CD14-positive monocyte (primary cell): ENCODE measurements around the gene IKZF2. TPM values are rescaled to one million over a fixed set of nuclear protein-coding genes. Genes with fewer than 3 reads are reported as not detected.

ENCODE experiments used
- DNase-seq, 3 donors: peaks; one replicate each; pipeline ENCODE4 v3.0.0-alpha.2; 2011 to 2022
- H2AFZ ChIP-seq: 2 replicates; pipeline ENCODE4 v1.6.0; 2012; ENCODE audit warnings: mild to moderate bottlenecking, low read depth, low read length, inconsistent platforms; ENCODE audit not compliant: insufficient read depth, poor library complexity, severe bottlenecking
- H3K27ac ChIP-seq, 2 donors: 1 replicate in 1 of 2; 2 replicates in 1 of 2; pipeline ENCODE4 v1.5.1; 2012 to 2013; ENCODE audit warnings: low read length in 2 of 2, control low read depth in 1 of 2, inconsistent platforms in 1 of 2, low read depth in 1 of 2, mild to moderate bottlenecking in 1 of 2
- H3K27me3 ChIP-seq, 2 donors: one replicate each; pipeline versions ENCODE4 v1.6.0 to v1.6.1; 2011 to 2013; ENCODE audit warnings: low read length in 2 of 2; ENCODE audit not compliant: control insufficient read depth in 2 of 2, insufficient read depth in 2 of 2
- H3K36me3 ChIP-seq, 2 donors: replicated peaks in 1 of 2; 1 replicate in 1 of 2; 2 replicates in 1 of 2; pipeline versions ENCODE4 v1.5.1 to v1.6.1; 2012 to 2013; ENCODE audit warnings: low read length in 2 of 2, control low read depth in 1 of 2, inconsistent platforms in 1 of 2, mild to moderate bottlenecking in 1 of 2; ENCODE audit not compliant: insufficient read depth in 2 of 2, control insufficient read depth in 1 of 2
- H3K4me1 ChIP-seq, 2 donors: 1 replicate in 1 of 2; 2 replicates in 1 of 2; pipeline versions ENCODE4 v1.5.1 to v1.6.1; 2012 to 2013; ENCODE audit warnings: low read length in 2 of 2, control low read depth in 1 of 2, inconsistent platforms in 1 of 2, mild to moderate bottlenecking in 1 of 2, moderate library complexity in 1 of 2; ENCODE audit not compliant: insufficient read depth in 2 of 2, control insufficient read depth in 1 of 2
- H3K4me2 ChIP-seq: replicated peaks from 2 replicates; pipeline ENCODE3; 2012; ENCODE audit warnings: low read length, moderate library complexity, mild to moderate bottlenecking; ENCODE audit not compliant: poor library complexity, severe bottlenecking; ENCODE audit errors: extremely low read depth
- H3K4me3 ChIP-seq, 3 experiments: fragments of 200-600 bp in 1 of 3; sonication (generic) in 1 of 3; replicated peaks in 1 of 3; 1 replicate in 2 of 3; 2 replicates in 1 of 3; pipeline ENCODE4 v1.5.1; 2011 to 2013; ENCODE audit warnings: low read length in 3 of 3, mild to moderate bottlenecking in 3 of 3, control low read depth in 2 of 3, low read depth in 2 of 3, inconsistent platforms in 1 of 3, moderate library complexity in 1 of 3
- H3K79me2 ChIP-seq: 2 replicates; pipeline ENCODE4 v1.6.0; 2012; ENCODE audit warnings: mild to moderate bottlenecking, control low read depth, inconsistent platforms, low read length, moderate library complexity; ENCODE audit not compliant: insufficient read depth
- H3K9ac ChIP-seq: 2 replicates; pipeline ENCODE4 v1.6.0; 2017; ENCODE audit warnings: low read length, mild to moderate bottlenecking; ENCODE audit not compliant: insufficient read depth, poor library complexity, severe bottlenecking
- H3K9me3 ChIP-seq, 2 donors: replicated peaks in 1 of 2; 1 replicate in 1 of 2; 2 replicates in 1 of 2; pipeline versions ENCODE4 v1.5.1 to v1.6.1; 2012 to 2013; ENCODE audit warnings: low read length in 2 of 2, control low read depth in 1 of 2; ENCODE audit not compliant: control insufficient read depth in 1 of 2, insufficient read depth in 1 of 2
- H4K20me1 ChIP-seq: 2 replicates; pipeline ENCODE4 v1.6.0; 2012; ENCODE audit warnings: mild to moderate bottlenecking, low read length, control low read depth, moderate library complexity; ENCODE audit not compliant: insufficient read depth
- H3K27ac Mint-ChIP-seq, 7 donors: one replicate each; pipeline ENCODE4 v1.8.0; 2020; ENCODE audit warnings: mild to moderate bottlenecking in 7 of 7, mixed read lengths in 7 of 7, moderate library complexity in 6 of 7, inconsistent platforms in 2 of 7
- H3K27me3 Mint-ChIP-seq, 3 donors: one replicate each; pipeline ENCODE4 v1.8.0; 2021 to 2022; ENCODE audit warnings: low read depth in 3 of 3, mild to moderate bottlenecking in 3 of 3, mixed read lengths in 3 of 3, moderate library complexity in 3 of 3, inconsistent platforms in 1 of 3
- H3K36me3 Mint-ChIP-seq, 2 donors: one replicate each; pipeline ENCODE4 v1.8.0; 2020; ENCODE audit warnings: mixed read lengths in 2 of 2, inconsistent platforms in 1 of 2, mild to moderate bottlenecking in 1 of 2
- H3K4me1 Mint-ChIP-seq: one replicate; pipeline ENCODE4 v1.8.0; 2020; ENCODE audit warnings: mild to moderate bottlenecking, mixed read lengths
- H3K4me3 Mint-ChIP-seq, 2 donors: one replicate each; pipeline ENCODE4 v1.8.0; 2020; ENCODE audit warnings: mild to moderate bottlenecking in 2 of 2, mixed read lengths in 2 of 2, moderate library complexity in 1 of 2
- H3K9me3 Mint-ChIP-seq, 7 donors: one replicate each; pipeline ENCODE4 v1.8.0; 2020 to 2022; ENCODE audit warnings: mixed read lengths in 7 of 7, mild to moderate bottlenecking in 6 of 7, moderate library complexity in 6 of 7, inconsistent platforms in 2 of 7
- WGBS: methylation state at CpG from one replicate; pipeline ENCODE4 v1.1.5; 2013; ENCODE audit warnings: missing lambda C conversion rate; ENCODE audit not compliant: insufficient coverage; 5-methylcytosine and 5-hydroxymethylcytosine counted together
- intact Hi-C, 2 donors: fragments of 100-400 bp; cut with micrococcal nuclease; formaldehyde crosslinking; loops; one replicate each; pipeline versions ENCODE4 v1.15.0 to v1.15.1; 2023
- polyA plus RNA-seq, 3 donors: library from polyadenylated mRNA; depleted of rRNA in 1 of 3; unstranded in 2 of 3; stranded (reverse) in 1 of 3; fragments of 300-500 nt in 2 of 3; fragments of >200 nt in 1 of 3; fragmentation: Illumina TruSeq in 2 of 3; gene quantifications; 1 replicate in 2 of 3; 2 replicates in 1 of 3; pipeline ENCODE4 v1.2.3, GENCODE V29; 2012 to 2021
- TF ChIP-seq, protein P1 (sequence below): fragments of 200-600 bp; IDR thresholded peaks from one replicate; pipeline ENCODE4 v1.8.0; 2022; ENCODE audit warnings: antibody characterized with exemption, mild to moderate bottlenecking

Gene IKZF2
- polyA plus RNA-seq, 3 donors: 0.10 to 0.12 (median 0.11) TPM

DNA sequence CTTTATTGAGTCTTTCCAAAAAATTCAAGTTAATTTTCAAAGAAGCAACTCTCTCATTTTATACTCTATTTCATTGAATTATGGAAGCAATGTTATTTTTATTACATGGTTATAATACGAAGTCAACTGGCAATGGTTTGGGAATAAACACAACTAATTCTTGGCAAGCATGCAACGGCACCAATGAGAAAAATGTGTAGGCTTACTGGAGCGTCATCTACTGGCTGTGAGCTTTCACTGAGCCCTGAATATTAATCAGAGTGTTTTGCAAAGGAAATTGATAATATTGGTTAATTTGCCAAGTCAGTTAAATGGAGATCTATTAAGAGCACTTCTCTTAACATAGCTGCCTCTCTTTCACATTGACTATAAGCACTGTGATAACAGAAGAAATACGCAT lies 163.9 kb downstream of the IKZF2 start:
- no peaks in the 10 kb centered on the region for H3K27me3 ChIP-seq
- no peaks in the 10 kb centered on the region for H3K79me2 ChIP-seq
- intact Hi-C loops: no loop called here
- H3K36me3 ChIP-seq: no peaks in the 10 kb centered on the region
- DNase-seq: no peak
- 96% methylated on average over 3 of the region's 4 CpGs for WGBS
- no peaks in the 10 kb centered on the region for H4K20me1 ChIP-seq
- H3K27me3 Mint-ChIP-seq: peaks cover 0 to under 1% (median 0%) of the 10 kb centered on the region in 3 donors
- TF ChIP-seq, protein P1, sequence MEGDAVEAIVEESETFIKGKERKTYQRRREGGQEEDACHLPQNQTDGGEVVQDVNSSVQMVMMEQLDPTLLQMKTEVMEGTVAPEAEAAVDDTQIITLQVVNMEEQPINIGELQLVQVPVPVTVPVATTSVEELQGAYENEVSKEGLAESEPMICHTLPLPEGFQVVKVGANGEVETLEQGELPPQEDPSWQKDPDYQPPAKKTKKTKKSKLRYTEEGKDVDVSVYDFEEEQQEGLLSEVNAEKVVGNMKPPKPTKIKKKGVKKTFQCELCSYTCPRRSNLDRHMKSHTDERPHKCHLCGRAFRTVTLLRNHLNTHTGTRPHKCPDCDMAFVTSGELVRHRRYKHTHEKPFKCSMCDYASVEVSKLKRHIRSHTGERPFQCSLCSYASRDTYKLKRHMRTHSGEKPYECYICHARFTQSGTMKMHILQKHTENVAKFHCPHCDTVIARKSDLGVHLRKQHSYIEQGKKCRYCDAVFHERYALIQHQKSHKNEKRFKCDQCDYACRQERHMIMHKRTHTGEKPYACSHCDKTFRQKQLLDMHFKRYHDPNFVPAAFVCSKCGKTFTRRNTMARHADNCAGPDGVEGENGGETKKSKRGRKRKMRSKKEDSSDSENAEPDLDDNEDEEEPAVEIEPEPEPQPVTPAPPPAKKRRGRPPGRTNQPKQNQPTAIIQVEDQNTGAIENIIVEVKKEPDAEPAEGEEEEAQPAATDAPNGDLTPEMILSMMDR: no peak
- no peak overlapping the region for H2AFZ ChIP-seq
- peaks cover 0 to 2% of the 10 kb centered on the region in 2 donors for H3K9me3 ChIP-seq
- H3K9ac ChIP-seq: no peak overlapping the region
- H3K4me1 ChIP-seq: no peaks in the 10 kb centered on the region
- no peaks in the 10 kb centered on the region for H3K36me3 Mint-ChIP-seq
- H3K9me3 Mint-ChIP-seq: peaks cover 0 to 4% (median 1%) of the 10 kb centered on the region in 7 donors
- H3K4me3 ChIP-seq: no peak overlapping the region
- no peak overlapping the region for H3K4me3 Mint-ChIP-seq
- H3K27ac ChIP-seq: no peak overlapping the region
- no peaks in the 10 kb centered on the region for H3K4me1 Mint-ChIP-seq
- no peak overlapping the region for H3K27ac Mint-ChIP-seq
- H3K4me2 ChIP-seq: no peak overlapping the region

DNA sequence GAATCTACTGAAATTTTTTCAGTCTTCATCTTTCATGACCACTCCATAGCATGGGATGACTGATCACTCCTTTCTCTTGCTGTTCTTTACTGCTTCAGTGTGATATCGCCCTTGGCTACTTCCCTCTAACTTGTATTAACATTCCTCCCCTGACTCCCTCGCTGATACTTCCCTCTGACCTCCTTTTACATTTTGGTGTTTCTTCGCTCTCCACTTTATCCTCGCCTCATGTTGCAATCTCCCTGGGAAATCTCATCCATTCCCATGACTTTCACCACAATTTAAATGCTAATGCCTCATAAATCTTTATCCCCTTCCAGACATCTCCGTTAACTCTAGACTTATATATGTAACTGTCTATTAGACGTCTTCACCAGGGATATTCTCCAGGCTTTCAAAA lies 167.3 kb downstream of the IKZF2 start:
- peaks cover 0 to 2% of the 10 kb centered on the region in 2 donors for H3K9me3 ChIP-seq
- no peaks in the 10 kb centered on the region for H4K20me1 ChIP-seq
- H2AFZ ChIP-seq: no peak overlapping the region
- no peaks in the 10 kb centered on the region for H3K4me1 ChIP-seq
- peaks cover 0 to 4% (median 1%) of the 10 kb centered on the region in 7 donors for H3K9me3 Mint-ChIP-seq
- no peaks in the 10 kb centered on the region for H3K27me3 ChIP-seq
- H3K27ac ChIP-seq: no peak overlapping the region
- TF ChIP-seq, protein P1: no peak
- no peak overlapping the region for H3K4me3 ChIP-seq
- no peak overlapping the region for H3K4me2 ChIP-seq
- intact Hi-C loops: no loop called here
- no peaks in the 10 kb centered on the region for H3K36me3 ChIP-seq
- 84% methylated on average over 6 of the region's 6 CpGs for WGBS
- no peaks in the 10 kb centered on the region for H3K4me1 Mint-ChIP-seq
- no peaks in the 10 kb centered on the region for H3K36me3 Mint-ChIP-seq
- H3K4me3 Mint-ChIP-seq: no peak overlapping the region
- H3K9ac ChIP-seq: no peak overlapping the region
- no peak overlapping the region for H3K27ac Mint-ChIP-seq
- no peaks in the 10 kb centered on the region for H3K27me3 Mint-ChIP-seq
- H3K79me2 ChIP-seq: no peaks in the 10 kb centered on the region
- DNase-seq: no peak
